NCI-H128 (cell line): ENCODE measurements around the gene COL27A1.

Experiments used
- DNase-seq: peaks from one replicate; lab custom pipeline; 2025; ENCODE audit not compliant: unreplicated experiment; lab: John Stamatoyannopoulos, UW

The COL27A1 gene

DNA sequence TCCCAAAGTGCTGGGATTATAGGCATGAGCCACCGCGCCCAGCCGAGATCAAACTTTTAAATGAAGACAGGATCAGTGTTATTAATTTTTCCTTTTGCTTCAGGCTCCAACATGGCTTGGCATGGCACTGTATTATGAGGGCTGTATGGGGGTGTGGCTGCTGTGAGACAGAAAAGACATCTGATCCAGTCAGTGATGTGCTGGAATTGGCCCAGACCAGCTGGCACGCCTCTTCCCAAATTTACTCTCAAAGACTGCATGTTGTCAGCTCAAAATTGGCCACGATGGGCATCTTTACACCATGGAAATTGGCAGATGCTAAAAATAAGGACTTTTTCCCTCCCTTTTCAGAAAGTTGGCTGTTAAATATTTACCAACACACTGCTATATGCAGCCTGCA is 12.1 kb upstream of the COL27A1 start:
- DNase-seq, result no peak

DNA sequence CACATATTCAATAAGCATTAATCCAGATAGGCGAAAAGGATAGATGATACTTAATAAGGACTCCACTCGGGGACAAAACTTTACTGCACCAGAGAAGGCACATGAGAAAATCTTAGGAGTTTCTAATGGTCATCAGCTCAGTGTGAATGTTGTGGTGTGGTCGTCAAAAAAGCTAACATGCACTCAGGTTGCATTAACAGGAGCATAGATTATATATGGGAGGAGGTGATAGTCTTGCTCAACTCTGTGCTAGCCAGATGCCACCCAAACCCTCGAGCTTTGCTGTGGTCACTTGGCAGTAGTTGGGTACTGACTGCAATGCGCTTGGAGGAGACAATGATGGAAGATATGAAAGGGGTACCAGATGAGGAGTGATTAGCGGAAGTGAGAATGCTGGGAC is 8.6 kb upstream of the COL27A1 start:
- DNase-seq, result no peak

DNA sequence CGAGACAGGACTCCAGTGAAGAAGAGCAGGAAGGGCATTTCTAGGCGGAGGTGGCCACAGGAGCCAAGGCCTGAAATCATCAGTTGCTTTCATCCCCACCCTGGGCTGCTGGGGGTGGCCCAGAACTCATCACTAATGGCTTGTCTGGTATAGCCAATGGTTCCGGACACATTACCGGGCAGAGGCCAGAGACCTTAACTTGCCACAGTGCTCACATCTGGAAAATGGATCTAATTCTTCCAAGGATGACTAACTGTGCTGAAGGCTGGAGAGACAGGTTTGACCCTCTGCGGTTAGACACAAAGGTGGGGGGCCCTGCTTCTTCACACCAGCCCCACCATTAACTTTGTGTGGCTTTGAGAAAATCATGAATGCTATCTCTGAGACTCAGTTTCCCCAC is 6.2 kb upstream of the COL27A1 start:
- DNase-seq, result no peak

DNA sequence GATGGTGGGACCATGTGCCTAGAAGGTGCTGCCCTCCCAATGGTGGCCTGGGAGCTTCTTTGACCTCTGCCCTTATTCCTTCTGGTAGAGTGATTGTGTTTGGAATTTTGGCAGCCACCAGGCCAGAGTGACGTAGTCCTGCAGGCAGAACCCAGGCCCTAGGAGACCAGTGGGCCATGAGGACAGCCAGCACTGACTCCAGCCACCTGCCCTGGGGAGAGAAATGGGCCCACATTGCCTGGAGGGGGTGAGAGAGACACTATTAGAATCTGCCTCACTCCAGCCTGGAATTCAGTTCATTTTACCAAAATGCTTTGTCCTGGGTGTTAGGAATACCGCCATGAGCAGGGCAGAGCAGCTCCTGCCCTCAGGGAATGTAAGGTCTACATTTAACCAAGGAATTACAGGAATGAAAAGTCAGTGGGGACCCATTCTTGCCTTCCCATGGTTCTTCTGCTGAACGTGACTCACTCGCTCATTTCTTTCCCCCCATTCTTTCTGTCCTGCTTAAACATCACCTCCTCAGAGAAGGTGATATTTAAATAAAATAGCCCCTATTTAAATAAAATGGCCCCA is 5.5 kb upstream of the COL27A1 start:
- DNase-seq, result no peak

DNA sequence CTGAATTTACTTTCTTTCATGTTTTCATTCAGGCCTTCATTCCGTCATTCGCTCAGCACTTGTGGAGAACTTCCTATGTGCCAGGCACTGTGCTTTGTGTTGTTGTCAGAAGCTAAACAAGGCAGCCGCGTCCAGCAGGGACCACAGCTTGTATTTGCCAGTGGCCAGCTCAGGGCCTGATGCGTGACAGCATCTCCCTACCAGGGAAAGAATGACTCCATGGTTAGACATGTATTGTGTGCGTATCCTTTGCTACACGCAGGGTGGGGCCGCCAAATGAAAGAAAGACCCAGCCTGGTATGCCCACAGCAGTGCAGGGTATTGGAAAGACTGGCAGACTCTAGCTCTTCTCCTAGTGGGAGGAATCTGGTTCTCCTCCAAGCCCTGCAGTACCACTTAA is 4.7 kb upstream of the COL27A1 start:
- no peak for DNase-seq

DNA sequence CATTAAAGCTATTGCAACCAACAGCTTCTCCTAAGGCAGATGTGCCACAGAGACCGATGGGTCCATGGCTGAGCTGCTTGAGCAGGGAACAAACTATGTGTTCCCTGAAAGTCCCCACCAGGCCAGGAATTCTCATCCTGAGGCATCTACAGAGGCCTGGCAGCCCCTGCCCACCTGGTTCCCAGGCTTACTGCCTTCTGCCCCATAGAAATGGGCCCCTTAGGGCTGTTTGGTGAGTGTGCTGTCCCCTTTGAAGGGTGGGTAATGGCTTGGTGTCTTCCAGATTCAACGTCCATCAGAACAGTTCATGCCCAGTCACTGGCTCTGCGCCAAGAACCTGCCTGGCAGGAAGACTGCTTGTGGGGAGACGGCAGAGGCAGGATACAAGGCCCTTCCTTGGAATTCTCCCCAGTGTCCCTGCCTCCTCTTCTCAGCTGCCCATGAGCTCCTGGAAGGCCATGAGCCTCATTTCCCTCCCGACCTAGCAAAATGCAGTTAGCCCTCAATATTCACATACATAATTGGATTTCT is 3.8 kb upstream of the COL27A1 start:
- DNase-seq, result no peak

DNA sequence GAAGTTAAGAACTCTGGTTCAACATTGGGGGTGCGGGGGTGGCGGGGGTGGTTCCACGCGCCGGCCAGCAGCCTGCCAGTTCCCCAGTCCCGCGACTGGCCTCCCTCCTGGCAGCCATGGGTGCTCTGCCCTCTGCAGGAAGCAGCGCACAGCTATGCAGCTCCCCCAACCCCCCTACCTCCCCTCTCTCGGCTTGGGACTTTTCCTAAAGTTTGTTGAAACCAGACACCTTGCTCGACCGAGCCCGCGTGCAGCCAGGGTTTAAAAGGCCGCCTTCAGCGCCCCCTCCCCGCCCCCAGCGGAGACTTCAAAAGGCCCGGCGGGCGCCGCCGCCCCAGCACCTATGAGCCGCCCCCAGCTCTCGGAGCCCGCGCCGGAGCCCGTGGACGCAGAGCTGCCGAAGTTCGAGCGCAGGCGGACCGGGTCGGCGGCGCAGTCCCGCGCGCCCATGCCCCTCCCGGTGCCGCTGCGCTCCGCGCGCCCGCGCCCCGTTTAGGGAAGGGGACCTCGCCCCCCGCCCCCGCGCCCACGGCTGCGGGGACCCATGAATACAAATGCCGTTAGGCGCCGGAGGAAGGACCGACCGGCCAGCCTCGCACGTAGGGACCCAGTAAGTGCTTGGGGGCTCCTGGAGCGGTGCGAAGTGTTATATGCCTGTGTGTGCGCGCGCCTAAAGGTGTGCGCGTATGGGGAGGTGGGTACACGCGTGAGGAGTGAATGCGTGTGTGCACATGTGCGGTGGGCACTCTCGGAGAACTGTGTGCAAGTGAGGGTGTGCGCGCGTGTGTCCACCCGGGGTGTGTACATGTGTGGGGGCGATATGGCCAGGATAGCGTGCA is 1.4 kb upstream of the COL27A1 start:
- no peak for DNase-seq

DNA sequence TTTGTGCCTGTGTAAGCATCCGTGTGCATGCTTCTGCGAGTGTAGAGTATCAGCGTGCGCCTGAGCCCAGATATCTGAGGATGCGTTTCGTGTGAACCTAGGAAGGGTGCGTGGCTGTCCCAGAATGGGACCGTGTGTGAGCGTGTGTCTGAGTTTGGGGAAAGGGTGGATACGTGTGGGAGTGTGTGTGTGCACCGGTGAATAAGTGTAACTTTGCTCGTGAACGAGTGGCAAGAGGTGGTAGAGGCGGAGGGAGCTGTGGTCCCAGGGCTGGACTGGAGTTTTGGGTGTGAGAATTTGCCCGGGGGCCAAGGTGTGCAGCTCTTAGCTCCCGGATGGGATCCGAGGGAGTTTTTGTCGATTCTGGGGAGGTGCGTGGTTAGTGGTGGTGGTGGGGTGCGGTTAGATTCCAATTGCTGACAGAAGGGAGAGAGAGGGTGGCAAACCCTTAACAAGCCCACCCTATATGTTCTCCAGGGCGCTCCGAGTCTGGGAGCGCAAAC is 686 bp upstream of the COL27A1 start:
- DNase-seq, result no peak

DNA sequence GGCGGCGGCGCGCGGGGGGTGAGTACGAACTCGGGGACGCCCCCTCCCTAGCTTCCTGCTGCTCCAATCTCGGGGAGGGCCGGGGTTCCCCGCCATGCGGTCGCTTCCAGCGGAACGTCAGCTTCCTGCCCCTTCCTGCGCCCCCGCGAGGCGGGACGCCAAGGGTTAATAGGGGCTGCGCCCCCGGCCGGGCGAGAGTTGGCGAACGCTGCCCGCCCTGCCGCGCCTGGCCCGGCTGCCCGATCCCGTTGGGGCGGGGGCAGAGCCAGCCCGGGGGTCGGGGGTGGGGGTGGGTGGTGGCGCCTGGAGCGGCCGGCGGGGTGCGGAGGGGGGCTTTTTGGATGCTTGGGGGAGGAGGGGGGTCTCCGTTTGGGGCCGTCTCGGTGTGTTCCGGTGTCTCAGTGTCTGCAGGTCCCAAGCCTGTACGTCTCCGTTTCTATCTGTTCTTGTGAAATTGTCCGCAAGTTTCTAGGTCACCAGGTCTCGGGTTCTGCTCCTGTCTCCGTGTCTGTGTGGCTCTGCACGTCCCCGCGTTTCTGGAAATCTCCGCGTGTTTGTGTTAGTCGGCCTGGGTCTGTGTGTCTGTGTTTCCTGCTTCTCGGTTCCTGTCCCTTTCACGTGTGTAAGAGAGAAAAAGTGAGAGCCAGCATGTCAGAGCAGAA is 789 bp downstream of the COL27A1 start:
- no peak for DNase-seq

DNA sequence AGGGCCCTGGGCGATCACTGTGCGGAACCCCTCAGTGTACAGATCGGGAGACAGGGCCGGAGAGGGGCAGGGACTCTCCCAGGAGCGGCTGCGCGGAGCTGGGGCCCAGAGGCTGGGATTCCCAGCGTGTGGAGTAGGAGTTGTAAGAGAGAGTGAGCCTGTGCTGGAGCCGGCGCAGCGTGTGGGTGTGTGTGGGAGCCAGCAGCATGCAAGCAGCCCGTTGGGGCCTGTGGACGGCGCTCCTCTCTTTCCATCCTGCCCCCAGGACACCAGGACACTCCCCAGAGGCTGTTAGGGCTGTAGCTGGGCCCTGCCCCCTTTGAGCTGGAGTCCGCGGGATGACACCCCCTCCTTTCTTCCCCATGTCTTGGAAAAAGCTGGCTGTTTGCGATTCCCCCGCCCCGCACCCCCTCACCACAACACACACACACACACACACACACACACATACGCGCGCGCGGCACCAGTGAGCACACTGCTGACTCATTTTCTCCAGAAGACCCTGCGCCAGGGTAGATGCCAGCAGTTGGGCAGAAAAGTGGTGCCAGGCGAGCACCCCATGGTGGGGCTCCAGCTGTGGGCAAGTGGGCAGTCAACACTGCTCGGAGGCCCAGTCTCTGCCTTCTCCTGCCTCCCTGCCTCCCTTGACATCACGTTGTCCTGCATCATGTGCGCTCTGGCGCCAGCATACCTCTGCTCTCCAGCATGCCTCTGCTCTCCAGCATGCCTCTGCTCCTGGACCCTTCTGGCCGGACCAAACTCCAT is 1.5 kb downstream of the COL27A1 start:
- DNase-seq, result no peak

DNA sequence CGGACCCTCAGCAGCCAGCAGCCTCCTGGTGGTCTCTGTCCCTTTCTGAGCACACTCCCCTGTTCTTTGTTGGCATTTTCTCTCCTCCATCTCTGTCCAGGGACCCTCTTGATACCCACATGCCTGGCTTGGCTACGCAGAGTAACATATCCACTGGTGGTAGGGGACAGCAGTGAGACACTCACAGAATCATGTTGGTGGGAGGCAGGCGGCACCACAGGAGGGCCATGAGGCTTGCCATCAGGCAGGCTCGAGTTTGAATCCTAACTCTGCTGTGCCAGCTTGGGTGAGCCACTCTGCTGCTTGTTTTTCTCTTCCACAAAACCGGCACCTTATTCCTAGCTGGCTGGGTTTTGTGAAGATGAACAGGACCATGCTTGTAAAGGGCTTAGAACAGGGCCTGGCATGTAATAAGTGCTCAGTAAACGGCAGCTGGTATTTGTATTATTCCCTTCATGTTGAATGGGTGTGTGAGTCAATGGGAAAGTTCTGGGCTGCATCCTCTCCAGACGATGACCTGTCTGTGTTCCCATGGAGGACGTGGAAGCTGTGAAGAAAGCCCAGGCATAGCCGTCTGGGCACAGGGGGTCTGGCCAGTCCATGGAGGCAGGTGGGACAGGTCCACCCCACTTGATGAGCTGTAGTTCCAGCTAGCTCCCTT is 2.3 kb downstream of the COL27A1 start:
- no peak for DNase-seq

DNA sequence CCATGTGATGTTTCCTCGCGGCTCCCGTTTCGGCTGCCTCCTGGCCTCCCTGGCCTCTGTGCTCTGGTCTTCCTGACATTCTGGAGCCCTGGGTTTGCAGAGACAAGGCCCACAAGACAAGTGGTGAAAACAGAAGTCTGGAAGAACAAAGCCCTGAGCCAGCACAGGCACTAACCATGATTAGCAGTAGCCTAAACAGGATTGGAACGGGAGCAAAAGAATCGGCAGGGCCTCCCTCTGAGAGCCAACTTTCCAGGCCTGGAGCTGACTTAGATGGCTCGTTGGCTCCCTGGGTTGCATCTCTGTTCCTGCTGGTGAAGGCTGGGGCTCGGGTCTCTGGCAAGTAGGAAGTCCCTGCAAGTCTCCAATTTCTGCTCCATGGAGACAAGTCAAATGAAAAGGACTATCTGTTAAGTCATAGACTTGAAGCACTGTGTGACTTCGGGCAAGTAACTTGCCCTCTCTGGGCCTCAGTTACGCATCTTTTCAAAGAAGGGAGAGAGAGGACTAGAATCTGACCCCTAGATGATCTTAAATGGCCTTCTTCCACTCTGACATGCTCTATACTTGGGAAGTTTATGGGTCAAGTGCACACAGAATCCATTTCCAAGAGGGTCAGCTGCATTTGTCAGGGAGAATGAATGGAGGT is 3.3 kb downstream of the COL27A1 start:
- no peak for DNase-seq

DNA sequence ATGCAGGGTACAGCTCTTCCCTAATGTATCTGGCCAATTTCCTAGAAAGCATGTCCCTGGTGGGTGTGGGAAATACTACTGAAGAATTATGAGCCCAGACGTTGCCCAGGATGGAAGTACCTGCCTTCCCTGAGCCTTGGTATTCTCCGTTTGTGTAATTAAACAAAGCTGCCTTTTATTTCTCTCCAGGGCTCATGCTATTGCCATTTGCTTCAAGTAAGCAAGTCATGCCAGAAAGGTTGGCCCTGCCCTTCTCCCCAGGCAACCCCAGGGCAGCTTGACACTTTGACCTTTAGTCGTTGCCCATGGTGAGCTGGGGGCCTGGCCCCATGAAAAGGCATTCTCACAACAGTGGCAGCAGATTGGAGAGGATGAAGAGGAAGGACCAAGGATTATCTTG is 4.4 kb downstream of the COL27A1 start:
- no peak for DNase-seq

DNA sequence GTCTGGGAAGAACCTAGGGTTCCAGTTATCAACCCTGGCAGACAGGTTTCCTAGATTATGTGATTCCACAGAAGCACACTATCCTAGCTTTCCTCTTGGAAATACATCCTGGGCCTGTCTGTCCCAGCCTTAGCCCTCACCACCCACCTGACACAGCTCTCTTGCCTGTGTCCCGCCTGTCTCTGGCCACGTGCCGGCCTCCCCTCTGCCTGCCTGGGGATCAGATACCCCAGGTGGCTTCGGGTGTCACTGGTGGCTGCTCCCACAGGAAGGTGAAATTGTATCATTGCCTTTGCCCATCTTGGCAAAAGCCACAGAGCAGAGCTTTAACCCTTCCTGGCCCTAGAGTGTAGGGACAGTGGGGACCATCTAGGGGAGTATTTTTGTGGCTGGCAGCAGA is 6.2 kb downstream of the COL27A1 start:
- DNase-seq, result no peak

DNA sequence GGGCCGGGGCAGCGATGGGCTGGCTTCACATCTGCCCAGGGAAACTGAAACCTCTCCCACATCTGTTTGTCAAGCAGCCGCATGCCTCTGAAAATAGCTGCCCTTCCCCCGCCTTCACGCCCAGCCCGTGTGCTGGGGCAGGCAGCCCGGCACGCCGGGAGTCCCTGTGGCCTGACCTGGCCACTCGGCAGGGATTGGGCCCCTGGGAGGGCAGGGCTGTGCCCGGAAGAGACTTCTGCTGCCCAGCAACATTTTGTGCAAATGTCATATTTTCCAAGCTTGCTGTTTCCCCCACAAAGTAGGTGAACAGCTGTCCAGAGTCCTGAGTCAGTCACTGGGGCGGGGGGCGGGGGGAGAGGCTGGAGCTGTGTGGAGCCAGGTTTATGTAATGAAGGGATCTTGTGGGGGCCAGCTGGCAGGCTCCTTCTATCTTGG is 8.2 kb downstream of the COL27A1 start:
- DNase-seq, result no peak

DNA sequence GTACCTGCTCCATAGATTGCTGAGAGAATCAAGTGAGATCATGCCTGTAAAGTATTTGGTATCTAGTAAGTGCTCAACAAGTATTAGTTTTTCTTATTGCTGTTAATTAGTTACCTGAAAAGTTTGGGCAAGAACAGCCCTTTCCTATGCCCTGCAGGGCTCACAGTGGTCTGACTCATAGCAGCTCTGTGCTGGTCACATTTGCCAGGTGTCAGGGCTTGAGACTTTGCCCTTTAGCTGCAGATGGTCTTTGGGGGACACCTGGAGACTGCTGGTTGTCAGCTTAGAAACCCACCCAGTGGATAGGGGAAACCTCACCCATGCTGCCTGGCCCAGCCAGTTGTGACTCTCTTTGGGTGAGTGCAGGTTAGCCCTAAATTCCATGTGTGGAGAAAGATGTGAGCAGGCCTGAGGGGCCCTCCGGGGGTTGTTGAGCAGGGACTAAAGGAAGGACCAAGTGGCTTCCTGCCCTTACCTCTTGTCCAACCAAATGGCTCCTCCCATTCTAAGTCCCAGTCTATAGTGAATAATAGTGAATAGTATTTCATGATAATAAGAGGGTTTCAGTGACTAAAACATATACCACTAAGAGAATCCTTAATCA is 9.0 kb downstream of the COL27A1 start:
- DNase-seq, result no peak

DNA sequence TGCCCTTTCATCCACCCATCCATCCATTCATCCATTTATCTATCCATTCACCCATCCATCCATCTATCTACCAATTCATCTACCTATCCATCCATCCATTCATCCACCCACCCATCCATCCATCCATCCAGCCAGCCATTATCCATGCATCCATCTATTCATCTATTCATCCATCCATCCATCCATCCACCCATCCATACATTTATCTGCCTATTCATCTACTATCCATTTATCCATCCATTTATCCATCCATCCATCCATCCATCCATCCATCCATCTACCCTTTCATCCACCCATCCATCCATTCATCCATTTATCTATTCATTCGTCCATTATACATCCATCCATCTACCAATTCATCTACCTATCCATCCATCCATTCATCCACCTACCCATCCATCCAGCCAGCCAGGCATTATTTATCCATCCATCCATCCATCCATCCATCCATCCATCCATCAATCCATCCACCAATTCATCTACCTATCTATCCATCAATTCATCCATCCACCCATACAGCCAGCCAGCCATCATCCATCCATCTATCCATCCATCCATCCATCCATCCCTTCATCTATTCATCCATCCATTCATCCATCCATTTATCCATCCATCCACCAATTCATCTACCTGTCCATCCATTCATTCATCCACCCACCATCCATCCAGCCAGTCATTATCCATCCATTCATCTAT is 10.2 kb downstream of the COL27A1 start:
- no peak for DNase-seq

DNA sequence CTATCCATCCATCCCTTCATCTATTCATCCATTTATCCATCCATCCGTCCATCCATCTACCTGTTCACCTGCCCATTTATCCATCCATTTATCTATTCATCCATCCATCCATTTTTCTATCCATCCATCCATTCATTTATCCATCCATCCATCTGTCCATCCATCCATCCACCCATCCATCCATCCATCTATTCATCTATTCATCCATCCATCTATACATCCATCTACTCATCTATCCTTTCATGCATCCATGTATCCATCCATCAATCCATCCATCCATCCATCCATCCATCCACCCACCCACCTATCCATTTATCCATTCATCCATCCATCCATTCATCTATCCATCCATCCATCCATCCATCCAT is 10.8 kb downstream of the COL27A1 start:
- DNase-seq, result no peak
